ENCODE results near the gene TMEM74B.

Gene TMEM74B

GRCh38 chr20:1144401-1145172 is 40.2 kb downstream of the TMEM74B start:
- POLR2A ChIA-PET: no interaction called here

GRCh38 chr20:1137236-1137635 is 47.5 kb downstream of the TMEM74B start:
- TF ChIP-seq CTCF (IDR thresholded peaks at IDR 0.05; ENCODE audit: control extremely low read depth, extremely low read depth, low read depth, missing control alignments): no peak
- CTCF ChIA-PET: no interaction called here
- DNase-seq (ENCODE audit: extremely low spot score): no peak
- POLR2A ChIA-PET: no interaction called here

More at GRCh38 chr20:1144401-1145172, 40.2 kb downstream of the TMEM74B start:
- no peak for DNase-seq (ENCODE audit: extremely low spot score)
- CTCF ChIA-PET: interaction anchor here (1.3 to 1.8 kb wide), 3 partner anchors 9 to 632 kb away, joined by 3 to 7 read pairs (median 3); no protein-coding TSS in a partner anchor
- no peak for TF ChIP-seq CTCF (IDR thresholded peaks at IDR 0.05; ENCODE audit: control extremely low read depth, extremely low read depth, low read depth, missing control alignments)

- CTCF ChIA-PET: interaction anchor here (1.0 to 1.9 kb wide), 3 partner anchors 10 to 20 kb away, joined by 3 to 6 read pairs (median 3); no protein-coding TSS in a partner anchor
- POLR2A ChIA-PET: no interaction called here
- no peak for TF ChIP-seq CTCF (IDR thresholded peaks at IDR 0.05; ENCODE audit: control extremely low read depth, extremely low read depth, low read depth, missing control alignments)
- DNase-seq (ENCODE audit: extremely low spot score): no peak
Measured at GRCh38 chr20:1134836-1135235, 49.9 kb downstream of the TMEM74B start.

GRCh38 chr20:1134355-1134754 is 50.4 kb downstream of the TMEM74B start:
- ChIA-PET POLR2A (no interaction called here), CTCF (interaction anchor here (1.9 kb wide), 1 partner anchor 10 kb away, joined by 6 read pairs; no protein-coding TSS in a partner anchor)
- DNase-seq (ENCODE audit: extremely low spot score): no peak
- no peak for TF ChIP-seq CTCF (IDR thresholded peaks at IDR 0.05; ENCODE audit: control extremely low read depth, extremely low read depth, low read depth, missing control alignments)

GRCh38 chr20:1131354-1131753 is 53.4 kb downstream of the TMEM74B start:
- no peak for DNase-seq (ENCODE audit: extremely low spot score)
- CTCF ChIA-PET: interaction anchor here (2.1 kb wide), 1 partner anchor 9 kb away, joined by 5 read pairs; no protein-coding TSS in a partner anchor
- POLR2A ChIA-PET: no interaction called here
- no peak for TF ChIP-seq CTCF (IDR thresholded peaks at IDR 0.05; ENCODE audit: control extremely low read depth, extremely low read depth, low read depth, missing control alignments)

- DNase-seq (ENCODE audit: extremely low spot score): peak; percentile 34
- no peak for TF ChIP-seq CTCF (IDR thresholded peaks at IDR 0.05; ENCODE audit: control extremely low read depth, extremely low read depth, low read depth, missing control alignments)
- ChIA-PET POLR2A (no interaction called here), CTCF (no interaction called here)
Measured at GRCh38 chr20:1130847-1131246, 53.9 kb downstream of the TMEM74B start.
